Lower lobe of right lung (tissue), 2 donors: ENCODE measurements around the gene ELK1. TPM values are rescaled to one million over a fixed set of nuclear protein-coding genes. Genes with fewer than 3 reads are reported as not detected.
"Not testable (repeated sequence)": the region's sequence is repeated elsewhere in the genome, so short reads cannot be mapped to it uniquely, and the experiment has no call there.

Source experiments
- ATAC-seq, 2 donors: fragments of 200-7000 bp; cut with Tn5 transposase; one replicate each; pipeline ENCODE4 v1.9.1; 2020 to 2022; ENCODE audit warnings: mild to moderate bottlenecking in 2 of 2, moderate library complexity in 2 of 2
- DNase-seq: peaks from one replicate; pipeline ENCODE4 v3.0.0-alpha.2; 2020
- H3K27ac ChIP-seq: fragments of 200-600 bp; one replicate; pipeline ENCODE4 v1.8.0; 2022
- H3K27me3 ChIP-seq: fragments of 200-600 bp; one replicate; pipeline ENCODE4 v1.8.0; 2022; ENCODE audit warnings: low read depth
- H3K36me3 ChIP-seq: fragments of 200-600 bp; one replicate; pipeline ENCODE4 v1.8.0; 2022; ENCODE audit warnings: mild to moderate bottlenecking
- H3K4me1 ChIP-seq: fragments of 200-600 bp; one replicate; pipeline ENCODE4 v1.8.0; 2022
- H3K4me3 ChIP-seq: fragments of 200-600 bp; one replicate; pipeline ENCODE4 v1.8.0; 2022; ENCODE audit warnings: mild to moderate bottlenecking
- H3K9me3 ChIP-seq: fragments of 200-600 bp; one replicate; pipeline ENCODE4 v1.8.0; 2022
- intact Hi-C: fragments of 100-400 bp; cut with DNase I; formaldehyde crosslinking; loops from one replicate; pipeline ENCODE4 v1.11.0; 2022
- total RNA-seq: library from RNA; stranded (reverse); fragmentation: NEBNext Ultra II Directional; extraction: Animal tissue kit (Norgen Biotek cat#: 25700); gene quantifications from one replicate; pipeline ENCODE4 v1.2.1, GENCODE V29; 2021
- TF ChIP-seq, protein P1 (sequence below): fragments of 200-600 bp; IDR thresholded peaks from one replicate; pipeline ENCODE4 v1.8.0; 2022; ENCODE audit warnings: antibody characterized with exemption, mild to moderate bottlenecking
- donor health status: DM: no; HTN: yes; CAD: no; lungs with severe emphysema.

ELK1 gene
- total RNA-seq, 1 donor from 2014 or later: 25.3 TPM

- no peak overlapping the region for H3K27ac ChIP-seq
- DNase-seq: no peak
- H3K36me3 ChIP-seq: no peaks in the 10 kb centered on the region
- H3K4me3 ChIP-seq: no peak overlapping the region
- TF ChIP-seq, protein P1, sequence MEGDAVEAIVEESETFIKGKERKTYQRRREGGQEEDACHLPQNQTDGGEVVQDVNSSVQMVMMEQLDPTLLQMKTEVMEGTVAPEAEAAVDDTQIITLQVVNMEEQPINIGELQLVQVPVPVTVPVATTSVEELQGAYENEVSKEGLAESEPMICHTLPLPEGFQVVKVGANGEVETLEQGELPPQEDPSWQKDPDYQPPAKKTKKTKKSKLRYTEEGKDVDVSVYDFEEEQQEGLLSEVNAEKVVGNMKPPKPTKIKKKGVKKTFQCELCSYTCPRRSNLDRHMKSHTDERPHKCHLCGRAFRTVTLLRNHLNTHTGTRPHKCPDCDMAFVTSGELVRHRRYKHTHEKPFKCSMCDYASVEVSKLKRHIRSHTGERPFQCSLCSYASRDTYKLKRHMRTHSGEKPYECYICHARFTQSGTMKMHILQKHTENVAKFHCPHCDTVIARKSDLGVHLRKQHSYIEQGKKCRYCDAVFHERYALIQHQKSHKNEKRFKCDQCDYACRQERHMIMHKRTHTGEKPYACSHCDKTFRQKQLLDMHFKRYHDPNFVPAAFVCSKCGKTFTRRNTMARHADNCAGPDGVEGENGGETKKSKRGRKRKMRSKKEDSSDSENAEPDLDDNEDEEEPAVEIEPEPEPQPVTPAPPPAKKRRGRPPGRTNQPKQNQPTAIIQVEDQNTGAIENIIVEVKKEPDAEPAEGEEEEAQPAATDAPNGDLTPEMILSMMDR: no peak
- intact Hi-C loops: no loop called here
- H3K27me3 ChIP-seq: no peaks in the 10 kb centered on the region
- H3K4me1 ChIP-seq: no peaks in the 10 kb centered on the region
- no peaks in the 10 kb centered on the region for H3K9me3 ChIP-seq
- ATAC-seq: no peak
Measured at GRCh38 chrX:47683184-47683828, 32.9 kb upstream of the ELK1 start.

GRCh38 chrX:47675959-47676859 is 25.8 kb upstream of the ELK1 start:
- H3K4me1 ChIP-seq, H3K4me3 ChIP-seq, ATAC-seq, H3K9me3 ChIP-seq, H3K27me3 ChIP-seq, H3K36me3 ChIP-seq, DNase-seq, H3K27ac ChIP-seq, intact Hi-C loops: not testable (repeated sequence)

DNA sequence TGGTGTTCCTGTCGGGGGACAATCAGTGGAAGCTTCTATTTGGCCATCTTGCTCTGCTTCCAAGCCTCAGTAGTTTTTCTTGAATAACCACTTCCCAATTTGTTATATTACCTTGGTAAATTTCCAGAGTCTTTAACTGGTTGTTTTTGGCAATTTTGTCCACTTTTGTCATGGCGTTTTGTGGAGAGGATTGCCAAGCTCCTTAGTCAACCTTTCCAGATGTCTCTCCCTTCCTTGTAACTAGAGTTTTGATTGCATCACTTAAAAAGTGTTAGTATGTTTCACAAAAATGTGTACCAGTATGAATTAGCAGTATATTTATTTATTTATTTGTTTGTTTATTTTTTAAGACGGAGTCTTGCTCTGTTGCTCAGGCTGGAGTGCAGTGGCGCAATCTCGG is 24.4 kb upstream of the ELK1 start:
- intact Hi-C loops: no loop called here

DNA sequence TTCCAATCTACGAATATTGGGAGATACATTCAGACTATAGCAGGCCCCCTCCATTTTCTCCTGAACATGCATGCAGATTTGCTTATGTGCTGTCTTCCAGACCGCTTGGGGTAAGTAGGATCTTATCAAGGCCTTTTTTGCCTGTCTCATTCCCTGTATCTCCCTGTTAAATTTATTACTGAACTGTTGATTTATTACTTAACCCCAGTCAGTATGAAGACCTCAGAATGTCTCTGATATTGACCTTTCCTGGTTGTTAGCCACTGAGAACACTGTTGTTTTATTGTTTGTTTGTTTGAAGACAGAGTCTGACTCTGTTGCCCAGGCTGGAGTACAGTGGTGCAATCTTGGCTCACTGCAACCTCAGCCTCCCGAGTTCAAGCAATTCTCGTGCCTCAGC is 15.4 kb upstream of the ELK1 start:
- H3K4me1 ChIP-seq, intact Hi-C loops, H3K36me3 ChIP-seq, H3K9me3 ChIP-seq, ATAC-seq, H3K27me3 ChIP-seq, H3K4me3 ChIP-seq, H3K27ac ChIP-seq, DNase-seq: not testable (repeated sequence)

More for the DNA sequence above, 24.4 kb upstream of the ELK1 start:
- Histone ChIP-seq H3K4me3 (no peak overlapping the region), H3K9me3 (no peaks in the 10 kb centered on the region), H3K27ac (no peak overlapping the region), H3K27me3 (no peaks in the 10 kb centered on the region), H3K36me3 (no peaks in the 10 kb centered on the region), H3K4me1 (no peaks in the 10 kb centered on the region)
- DNase-seq (no peak), ATAC-seq (no peak)
- TF ChIP-seq, protein P1: no peak

DNA sequence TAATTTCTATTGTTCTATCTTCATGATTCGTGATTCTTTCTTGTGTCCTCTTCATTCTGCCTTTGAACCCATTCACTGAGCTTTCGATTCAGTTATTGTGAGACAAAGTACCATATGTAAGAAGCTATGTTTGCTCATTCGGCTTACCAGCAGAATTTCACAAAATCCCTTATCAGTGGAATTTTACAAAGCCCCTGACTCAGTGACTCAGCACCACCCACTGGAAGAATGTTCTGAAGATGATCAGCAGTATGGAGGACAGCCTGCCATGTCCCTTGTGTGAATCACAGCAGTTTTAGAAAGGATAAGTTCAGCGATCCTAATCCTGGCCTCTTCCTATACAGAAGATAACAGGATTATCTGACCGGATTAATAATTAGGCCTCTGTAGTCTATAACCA is 14.4 kb upstream of the ELK1 start:
- TF ChIP-seq, protein P1: no peak
- Histone ChIP-seq H3K27ac (no peak overlapping the region), H3K9me3 (no peaks in the 10 kb centered on the region), H3K36me3 (no peaks in the 10 kb centered on the region), H3K4me1 (peaks cover under 1% of the 10 kb centered on the region), H3K27me3 (no peaks in the 10 kb centered on the region), H3K4me3 (no peak overlapping the region)
- intact Hi-C loops: no loop called here
- DNase-seq: no peak
- ATAC-seq: no peak

GRCh38 chrX:47662144-47662657 is 11.8 kb upstream of the ELK1 start:
- no peak overlapping the region for H3K4me3 ChIP-seq
- H3K4me1 ChIP-seq: peaks cover 10% of the 10 kb centered on the region
- no peaks in the 10 kb centered on the region for H3K27me3 ChIP-seq
- intact Hi-C loops: no loop called here
- ATAC-seq (no peak), DNase-seq (no peak)
- H3K27ac ChIP-seq: no peak overlapping the region
- H3K36me3 ChIP-seq: peaks cover 3% of the 10 kb centered on the region
- no peaks in the 10 kb centered on the region for H3K9me3 ChIP-seq
- TF ChIP-seq, protein P1: no peak
